Effector CD4-positive, alpha-beta T cell (primary cell): Measurements from ENCODE around the gene MMP7.
"Not testable (repeated sequence)": the region's sequence is repeated elsewhere in the genome, so short reads cannot be mapped to it uniquely, and the experiment has no call there.

Experiments
- DNase-seq: peaks from one replicate; pipeline ENCODE4 v3.0.0-alpha.2; 2020

Gene MMP7

DNA sequence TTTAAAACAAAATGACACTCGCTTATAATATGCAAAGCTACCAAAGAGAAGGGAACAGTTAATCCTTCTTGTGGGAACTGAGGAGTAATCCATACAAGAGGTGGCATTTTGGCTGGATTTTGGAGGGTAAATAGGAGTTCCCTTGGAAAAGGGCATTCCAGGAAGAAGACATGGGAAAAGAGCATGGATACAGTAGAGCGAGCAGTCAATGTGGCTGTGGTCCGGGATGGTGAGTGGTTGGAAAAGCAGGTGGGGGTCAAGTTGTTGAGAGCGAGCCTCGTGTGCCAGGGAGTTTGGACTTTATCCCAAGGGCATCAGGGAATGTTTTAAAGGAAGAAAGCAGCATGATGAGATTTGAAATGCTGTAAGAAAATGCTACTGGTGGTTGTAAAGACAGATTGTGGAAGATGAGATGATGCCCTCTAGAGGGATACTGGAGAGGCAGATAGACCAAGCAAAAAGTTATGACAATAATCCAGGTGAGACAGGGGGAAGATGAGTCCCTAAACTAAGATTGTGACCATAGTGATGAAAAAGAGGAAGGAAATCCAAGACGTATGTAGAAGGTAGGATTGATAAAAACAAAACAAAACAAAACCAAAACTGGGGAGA, 3.8 kb upstream of the MMP7 start:
- DNase-seq: no peak

DNA sequence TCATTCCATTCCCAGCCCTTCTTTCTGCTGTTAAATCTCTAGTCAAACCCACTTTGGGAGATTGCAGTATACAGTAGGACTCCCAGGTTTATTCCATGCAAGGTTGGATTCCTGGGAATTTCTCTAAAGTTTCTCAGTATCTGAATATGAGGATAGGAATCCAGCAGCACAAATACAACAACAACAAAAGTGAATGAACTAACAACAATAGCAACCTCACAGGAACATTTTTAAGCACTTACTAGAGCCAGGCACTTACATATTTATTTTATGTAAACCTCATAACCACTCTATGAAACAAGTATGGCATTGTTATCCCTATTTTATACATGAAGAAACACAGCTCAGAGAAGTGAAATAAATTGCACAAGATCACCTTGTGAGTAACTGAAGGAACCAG, 1.9 kb downstream of the MMP7 start:
- no peak for DNase-seq

DNA sequence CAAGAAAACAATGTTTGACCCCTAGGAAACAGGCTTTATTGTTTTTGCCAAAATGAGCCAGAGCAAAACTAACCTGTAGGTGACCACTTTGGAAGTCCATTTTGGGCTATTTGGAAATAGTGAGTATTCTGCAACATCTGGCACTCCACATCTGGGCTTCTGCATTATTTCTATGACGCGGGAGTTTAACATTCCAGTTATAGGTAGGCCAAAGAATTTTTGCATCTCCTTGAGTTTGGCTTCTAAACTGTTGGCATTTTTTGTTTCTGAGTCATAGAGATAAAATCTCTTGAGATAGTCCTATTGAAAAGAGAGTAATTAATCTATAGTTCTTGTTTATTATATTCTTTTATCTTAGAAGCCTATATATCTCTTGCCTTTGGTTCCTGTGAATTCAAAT, 2.9 kb downstream of the MMP7 start:
- DNase-seq: no peak

DNA sequence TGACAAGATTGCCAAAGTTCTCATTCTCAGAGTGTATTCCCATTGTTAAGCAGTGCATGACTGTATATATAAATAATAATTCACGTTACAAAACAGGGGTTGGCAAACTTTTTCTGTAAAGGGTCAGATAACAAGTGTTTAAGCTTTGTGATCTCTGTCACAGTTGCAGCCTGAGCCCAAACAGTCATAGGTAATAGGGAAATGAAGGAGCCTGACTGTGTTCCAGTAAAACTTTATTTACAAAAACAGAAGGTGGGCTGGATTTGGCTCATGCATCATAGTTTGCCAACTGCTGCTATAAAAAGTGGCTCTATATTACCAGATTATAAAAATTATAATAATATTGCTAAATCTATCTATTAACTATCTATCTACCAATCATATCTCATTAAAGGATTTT, 3.5 kb downstream of the MMP7 start:
- DNase-seq: no peak

DNA sequence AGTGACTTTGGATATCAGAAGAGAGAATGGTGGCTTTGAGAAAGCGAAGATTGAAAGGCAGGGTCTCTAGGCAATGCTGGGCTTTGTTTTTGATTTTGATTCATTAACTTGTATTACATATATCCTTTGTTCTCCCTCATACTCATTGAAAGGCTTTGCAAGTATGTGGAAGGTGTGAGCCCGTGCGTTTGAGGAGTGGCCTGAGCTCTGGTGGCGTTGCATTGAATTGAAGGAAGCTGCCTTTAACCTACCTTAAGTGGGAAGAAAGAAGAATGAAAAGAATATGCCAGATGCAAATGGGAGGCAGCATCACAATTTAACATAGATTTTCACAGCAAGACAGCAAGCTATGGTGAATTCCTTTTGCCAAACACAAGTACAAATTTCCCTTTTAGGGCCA, 6.7 kb downstream of the MMP7 start:
- no peak for DNase-seq

DNA sequence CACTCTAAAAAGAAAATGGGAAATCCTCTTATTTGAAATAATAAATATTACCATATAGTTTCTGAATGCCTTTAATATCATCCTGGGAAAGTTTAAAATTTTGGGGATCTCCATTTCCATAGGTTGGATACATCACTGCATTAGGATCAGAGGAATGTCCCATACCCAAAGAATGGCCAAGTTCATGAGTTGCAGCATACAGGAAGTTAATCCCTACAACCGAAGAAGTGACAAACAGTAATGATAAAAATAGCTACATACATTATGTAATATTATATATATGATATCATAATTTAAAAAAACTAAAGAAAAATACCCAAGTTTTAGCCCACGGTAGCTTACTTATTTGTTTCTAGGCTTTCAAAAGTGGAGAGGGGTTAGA, 7.4 kb downstream of the MMP7 start:
- no peak for DNase-seq

DNA sequence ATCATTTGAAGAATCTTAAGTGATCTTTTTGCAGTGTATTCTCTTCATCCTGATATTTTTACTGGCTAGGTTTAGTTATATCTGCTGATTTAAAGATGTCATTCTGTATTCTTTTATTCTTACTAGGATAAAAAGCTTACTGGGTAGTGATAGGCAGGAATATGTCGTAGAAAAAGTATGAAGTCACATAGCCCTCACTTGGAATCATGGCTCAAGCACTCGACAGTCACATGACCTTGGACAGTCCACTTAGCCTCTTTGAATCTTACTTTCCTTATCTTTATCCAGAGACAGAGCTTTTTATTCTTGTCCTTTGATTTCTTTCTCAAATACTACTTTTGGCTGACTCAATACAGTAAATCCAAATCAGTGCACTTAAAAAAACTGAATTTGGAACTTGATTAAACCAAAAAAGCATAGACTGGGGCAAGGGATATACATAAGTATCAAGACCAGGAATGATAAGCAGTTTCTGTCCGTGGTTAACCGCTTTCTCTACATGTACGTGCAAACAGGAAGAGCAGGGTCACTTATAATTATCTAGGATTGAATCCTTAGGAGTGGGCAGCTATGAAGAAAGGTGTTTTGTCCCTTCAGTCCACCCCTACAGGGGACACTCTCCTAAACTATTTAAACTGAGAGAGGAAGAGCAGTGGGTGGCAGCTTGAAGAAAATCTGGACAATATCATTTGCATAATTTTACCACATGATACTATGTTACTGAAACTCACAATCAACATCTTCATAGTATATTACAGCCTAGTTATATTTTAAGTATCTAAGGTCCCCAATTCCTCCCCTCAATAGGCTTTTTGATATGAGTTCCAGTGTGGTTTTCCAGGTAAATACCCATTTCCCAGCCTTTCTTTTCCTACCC, 8.0 kb downstream of the MMP7 start:
- DNase-seq: no peak

DNA sequence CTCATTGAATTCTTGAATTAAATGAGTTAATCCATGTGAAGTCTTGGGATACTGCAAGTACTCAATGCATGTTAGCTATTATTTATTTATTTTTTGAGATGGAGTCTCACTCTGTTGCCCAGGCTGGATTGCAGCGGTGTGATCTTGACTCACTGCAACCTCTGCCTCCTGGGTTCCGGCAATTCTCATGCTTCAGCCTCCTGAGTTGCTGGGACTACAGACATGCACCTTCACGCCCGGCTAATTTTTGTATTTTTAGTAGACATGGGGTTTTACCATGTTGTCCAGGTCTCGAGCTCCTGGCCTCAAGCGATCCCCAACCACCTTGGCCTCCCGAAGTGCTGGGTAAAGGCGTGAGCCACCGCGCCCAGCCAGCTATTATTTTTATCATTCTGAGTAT, 9.4 kb downstream of the MMP7 start:
- no peak for DNase-seq

DNA sequence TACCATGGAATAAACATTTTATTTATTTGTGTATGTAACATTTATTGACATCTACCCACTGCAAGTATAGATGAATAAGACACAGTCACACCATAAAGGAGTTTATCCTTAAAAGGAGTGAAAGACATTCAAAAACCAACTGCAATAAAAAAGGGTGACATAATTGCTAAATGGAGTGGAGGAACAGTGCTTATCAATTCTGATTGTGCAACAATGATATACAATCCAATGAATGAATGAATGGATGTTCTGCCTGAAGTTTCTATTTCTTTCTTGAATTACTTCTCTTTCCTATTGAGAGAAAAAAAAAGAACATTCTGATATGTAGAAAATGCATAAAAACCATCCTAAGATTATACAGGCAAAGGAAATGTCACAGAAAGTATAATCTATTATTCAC, 10.0 kb downstream of the MMP7 start:
- DNase-seq: no peak

DNA sequence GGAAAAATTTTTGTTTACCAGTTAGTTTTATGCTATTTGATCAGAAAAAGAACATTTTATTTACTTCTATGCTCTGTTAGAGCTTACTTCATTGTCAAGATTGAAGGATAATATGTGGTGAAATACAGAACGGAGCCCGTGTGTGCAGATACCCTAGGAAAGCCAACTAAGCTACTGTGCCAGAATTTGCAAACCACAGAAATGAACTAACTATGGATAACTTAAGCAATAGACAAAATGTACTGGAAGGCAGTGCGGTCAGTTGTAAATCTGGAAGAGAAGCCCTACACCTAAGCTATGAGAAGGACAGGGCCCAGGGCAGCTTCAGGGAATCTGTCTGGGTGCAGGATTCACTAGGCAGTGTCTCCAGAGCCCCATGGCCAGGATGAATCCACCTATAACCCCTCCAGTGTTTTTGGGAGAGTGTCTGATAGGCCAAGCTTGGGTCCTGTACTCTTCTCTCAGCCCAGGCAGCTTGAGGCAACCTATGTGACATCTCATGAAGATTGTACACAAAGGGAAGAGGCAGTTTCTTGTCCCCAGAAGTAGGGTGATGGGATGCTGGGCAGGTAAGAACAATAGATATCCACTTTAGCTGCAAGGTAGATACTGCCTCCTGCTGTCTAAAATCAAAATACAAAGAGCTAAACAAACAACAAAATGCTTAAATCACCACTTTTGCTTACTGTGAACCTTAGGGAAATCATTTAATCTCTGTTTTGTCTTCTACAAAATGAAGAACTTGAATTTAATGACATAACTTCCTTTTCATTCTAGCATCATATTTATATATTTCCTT, 12.1 kb downstream of the MMP7 start:
- no peak for DNase-seq

DNA sequence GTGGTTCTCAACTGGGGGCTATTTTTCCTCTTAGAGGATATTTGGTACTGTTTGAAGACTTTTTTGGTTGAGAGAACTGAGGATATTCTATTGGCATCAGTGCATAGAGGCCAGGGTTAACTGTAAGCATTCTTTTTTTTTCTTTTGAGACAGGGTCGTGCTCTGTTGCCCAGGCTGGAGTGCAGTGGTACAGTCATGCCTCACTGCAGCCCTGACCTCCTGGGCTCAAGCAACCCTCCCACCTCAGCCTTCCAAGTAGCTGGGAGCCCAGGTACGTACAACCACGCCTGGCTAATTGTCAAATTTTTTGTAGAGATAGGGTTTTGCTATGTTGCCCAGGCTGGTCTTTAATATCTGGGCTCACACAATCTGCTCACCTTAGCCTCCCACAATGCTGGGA, 12.9 kb downstream of the MMP7 start:
- DNase-seq: no peak

DNA sequence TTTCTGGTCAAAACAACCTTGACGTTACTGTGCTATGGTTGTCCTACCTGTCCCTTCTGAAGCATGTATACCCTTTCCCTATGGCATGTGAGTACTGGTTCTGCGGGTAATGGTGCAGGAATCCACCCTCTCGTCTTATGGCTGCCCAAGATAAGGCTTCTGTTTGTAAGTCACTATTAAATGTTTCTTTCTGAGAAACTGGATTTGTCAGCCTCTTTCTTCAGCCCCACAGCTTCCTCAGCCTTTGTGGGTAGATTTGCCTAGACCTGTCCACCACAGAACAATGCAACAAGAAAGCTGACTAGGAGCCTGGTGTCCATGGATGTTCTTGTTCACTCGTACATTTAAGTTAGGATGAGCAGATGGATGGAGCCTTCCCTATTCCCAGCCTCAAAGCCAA, 14.4 kb downstream of the MMP7 start:
- no peak for DNase-seq

DNA sequence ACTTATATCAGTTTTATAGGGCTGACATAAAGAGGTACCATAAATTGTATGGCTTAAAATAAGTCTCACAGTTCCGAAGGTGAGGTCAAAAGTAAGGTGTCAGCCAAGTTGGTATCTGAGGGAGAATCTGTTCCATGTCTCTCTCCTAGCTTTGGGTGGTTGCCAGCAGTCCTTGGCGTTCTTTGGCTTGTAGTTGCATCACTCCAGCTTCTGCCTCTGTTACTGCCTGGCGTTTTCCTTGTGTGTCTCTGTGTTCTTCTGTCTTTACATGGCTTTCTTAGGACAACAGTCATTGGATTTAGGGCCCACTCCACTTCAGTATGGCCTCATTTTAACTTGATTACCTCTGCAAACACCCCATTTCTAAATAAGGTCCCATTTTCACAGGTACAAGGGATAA, 16.7 kb downstream of the MMP7 start:
- DNase-seq: no peak

DNA sequence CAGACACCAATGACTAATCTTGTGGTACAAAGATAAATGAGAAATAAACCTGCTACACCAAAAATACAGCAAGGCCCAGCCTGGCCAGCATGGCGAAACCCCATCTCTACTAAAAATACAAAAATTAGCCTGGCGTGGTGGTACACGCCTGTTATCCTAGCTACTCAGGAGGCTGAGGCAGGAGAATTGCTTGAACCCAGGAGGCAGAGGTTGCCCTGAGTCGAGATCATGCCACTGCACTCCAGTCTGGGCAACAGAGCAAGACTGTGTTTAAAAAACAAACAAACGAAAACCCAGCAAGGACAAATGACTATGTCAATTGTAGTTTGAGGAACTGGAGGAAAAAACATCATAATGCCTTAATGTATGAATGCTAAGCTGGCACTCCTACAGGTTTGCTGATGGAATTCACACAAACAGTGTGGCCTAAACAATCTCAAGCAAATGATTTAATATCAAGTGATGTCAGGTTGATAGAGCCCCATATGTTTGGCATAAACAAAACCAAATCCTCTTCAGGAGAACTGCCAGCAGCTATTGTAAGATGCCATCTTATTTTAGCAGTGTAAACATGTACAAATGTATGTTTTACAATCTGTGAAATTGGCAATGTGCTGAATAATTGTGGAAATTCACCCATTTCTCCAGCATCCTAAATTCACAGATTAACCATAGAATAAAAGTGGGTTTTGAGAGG, 20.0 kb downstream of the MMP7 start:
- no peak for DNase-seq

DNA sequence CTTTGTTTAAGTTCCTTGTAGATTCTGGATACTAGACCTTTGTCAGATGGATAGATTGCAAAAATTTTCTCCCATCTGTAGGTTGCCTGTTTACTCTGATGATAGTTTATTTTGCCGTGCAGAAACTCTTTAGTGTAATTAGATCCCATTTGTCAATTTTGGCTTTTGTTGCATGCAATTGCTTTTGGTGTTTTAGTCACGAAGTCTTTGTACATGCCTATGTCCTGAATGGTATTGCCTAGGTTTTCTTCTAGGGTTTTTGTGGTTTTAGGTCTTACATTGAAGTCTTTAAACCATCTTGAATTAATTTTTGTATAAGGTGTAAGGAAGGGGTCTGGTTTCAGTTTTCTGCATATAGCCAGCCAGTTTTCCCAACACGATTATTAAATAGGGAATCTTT, 27.7 kb downstream of the MMP7 start:
- DNase-seq: not testable (repeated sequence)

DNA sequence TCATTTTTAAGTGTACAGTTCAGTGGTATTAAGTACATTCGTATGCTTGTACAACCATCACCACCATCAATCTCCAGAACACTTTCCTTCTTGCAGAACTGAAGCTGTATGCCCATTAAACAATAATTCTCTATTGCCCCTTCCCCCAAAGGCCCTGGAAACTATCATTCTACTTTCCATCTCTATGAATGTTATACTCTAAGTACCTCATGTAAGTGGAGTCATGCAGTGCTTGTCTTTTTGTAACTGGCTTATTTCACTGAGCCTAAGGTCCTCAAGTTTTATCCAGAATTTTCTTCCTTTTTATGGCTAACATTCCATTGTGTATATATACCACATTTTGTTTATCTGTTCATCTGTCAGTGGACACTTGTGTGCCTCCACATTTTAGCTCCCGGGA, 29.7 kb downstream of the MMP7 start:
- no peak for DNase-seq

DNA sequence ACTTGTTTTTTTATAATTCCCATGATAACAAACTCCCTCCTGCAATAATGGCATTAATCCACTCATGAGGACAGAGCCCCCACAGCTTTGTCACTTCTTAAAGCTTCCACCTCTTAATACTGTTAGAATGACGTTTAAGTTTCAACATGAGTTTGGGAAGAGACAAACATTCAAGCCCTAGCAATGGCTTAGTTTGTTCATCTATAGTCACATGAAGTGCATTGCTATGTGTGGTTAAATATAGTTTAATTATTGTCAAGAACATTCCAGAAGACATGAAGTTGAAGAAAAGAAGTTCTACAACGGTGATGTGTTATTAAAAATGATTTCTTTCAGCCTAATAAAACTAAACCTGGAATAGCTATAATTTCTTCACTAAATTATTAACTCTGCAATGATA, 30.6 kb downstream of the MMP7 start:
- DNase-seq: no peak

DNA sequence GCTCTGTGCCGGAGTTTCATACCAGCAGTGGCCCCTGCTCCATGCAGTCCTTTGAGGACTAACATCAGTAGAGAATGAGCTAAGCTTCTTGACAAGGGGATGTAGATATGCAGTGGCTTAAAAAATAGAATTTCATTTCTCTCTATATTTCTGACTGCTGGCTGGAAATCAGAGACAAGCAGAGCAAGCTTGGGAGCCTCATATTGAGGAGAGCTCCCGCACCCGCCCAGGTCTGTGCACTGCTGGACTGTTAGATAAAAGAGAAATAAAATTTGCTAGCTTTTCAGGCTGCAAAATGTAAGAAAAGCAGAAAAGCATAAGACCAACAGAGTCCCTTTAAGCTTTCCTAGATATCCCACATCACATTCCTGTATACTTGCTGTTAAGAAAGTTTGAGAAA, 31.4 kb downstream of the MMP7 start:
- DNase-seq: no peak

DNA sequence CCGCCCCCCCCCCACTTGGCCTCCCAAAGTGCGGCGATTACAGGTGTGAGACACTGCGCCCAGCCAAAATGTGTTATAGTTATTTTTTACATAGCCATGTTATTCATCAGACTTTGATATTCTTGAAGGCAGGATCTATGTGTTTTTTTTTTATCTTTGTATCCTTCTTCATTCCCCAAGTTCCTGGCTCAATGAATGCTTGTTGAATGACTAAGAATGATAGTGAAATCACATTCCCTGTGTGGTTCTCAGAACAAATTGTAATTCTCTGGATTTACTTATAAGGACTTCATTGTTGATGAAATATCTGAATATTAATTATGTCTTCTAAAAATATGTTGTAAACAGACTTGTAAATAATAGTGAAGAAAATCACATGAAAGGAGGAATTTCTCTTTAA, 33.5 kb downstream of the MMP7 start:
- DNase-seq: no peak

DNA sequence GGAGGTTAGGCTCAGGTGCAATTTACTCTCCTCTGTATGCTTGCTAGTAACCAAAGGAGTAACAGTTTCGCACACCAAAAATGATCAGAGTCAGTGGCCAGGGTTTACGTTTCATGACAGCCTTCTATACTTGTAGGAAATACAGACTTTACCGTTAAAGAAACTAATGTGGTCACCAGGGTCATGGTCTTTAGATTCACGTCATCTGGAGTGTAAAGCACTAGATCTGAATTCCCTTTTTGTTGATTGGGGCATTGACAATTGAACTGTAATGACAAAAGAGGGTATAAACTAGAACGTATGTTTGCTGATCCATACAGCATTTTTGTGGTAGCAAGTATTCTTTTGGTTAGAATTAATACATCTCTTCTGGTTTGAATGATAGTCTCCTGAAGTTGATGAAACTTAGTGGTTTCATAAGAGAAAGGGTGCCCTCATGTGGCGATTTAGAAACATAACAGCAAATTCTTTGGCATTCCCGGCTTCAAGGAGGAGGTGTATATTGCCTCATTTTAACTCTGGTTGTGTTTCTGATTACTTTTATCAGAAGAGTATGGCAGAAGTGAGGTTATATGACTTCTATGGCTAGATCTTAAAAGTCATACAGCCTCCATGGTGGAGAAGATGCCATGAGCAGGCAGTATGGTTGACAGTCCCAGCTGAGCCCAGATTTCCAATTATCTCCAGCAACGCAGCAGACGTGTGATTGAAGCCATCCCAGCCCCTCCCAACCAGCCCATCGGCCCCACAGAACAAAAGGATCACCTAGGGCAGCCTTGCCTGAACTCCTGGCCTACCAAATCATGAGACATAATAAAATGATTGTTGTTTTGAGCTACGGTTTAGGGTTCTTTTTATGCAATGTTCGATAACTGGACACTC, 35.1 kb downstream of the MMP7 start:
- DNase-seq: peak; percentile 46

DNA sequence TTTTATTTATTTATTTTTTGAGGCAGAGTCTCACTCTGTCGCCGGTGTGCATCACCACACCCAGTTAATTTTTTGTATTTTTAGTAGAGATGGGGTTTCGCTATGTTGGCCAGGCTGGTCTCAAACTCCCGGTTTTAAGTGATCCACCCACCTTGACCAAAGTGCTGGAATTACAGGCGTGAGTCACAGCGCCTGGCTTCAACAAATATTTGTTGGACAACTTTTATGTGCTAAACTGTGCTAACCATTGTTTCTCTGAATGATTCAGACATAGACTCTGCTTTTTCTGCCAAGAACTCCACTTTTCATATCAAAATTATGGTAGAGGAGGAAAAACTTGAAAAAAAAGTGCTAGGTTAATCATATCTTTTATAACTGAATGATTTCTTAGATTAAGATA, 36.3 kb downstream of the MMP7 start:
- DNase-seq: no peak

DNA sequence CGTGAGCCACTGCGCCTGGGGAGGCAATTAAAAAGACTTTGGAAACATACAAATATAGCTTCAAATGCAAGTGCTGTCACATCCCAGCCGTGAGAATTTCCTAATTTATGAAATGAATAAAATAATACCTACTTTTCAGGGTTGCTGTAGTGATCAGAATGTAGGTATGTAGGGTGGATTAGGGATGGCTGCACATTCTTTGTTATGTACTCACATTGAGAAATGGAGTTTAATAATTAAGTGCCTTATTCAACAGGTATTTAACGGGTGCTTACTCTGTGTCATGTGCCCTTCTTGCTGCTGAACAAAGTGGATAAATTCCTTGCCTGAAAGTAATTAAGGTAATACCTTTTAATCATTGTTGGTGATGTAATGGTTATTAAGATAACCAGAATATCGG, 37.0 kb downstream of the MMP7 start:
- DNase-seq: no peak
